ENCODE measurements around the gene SLC5A9.
"Not testable (repeated sequence)": the region's sequence is repeated elsewhere in the genome, so short reads cannot be mapped to it uniquely, and the experiment has no call there.

DNA sequence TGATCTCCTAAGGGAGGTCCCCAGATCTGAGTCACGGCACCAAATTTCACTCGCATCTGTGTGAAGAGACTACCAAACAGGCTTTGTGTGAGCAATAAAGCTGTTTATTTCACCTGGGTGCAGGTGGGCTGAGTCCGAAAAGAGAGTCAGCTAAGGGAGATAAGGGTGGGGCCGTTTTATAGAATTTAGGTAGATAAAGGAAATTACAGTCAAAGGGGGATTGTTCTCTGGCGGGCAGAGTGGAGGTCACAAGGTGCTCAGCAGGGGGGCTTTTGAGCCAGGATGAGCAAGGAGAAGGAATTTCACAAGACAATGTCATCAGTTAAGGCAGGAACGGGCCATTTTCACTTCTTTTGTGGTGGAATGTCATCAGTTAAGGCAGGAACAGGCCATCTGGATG is 8.2 kb upstream of the SLC5A9 start:
- TF ChIP-seq, protein P1, sequence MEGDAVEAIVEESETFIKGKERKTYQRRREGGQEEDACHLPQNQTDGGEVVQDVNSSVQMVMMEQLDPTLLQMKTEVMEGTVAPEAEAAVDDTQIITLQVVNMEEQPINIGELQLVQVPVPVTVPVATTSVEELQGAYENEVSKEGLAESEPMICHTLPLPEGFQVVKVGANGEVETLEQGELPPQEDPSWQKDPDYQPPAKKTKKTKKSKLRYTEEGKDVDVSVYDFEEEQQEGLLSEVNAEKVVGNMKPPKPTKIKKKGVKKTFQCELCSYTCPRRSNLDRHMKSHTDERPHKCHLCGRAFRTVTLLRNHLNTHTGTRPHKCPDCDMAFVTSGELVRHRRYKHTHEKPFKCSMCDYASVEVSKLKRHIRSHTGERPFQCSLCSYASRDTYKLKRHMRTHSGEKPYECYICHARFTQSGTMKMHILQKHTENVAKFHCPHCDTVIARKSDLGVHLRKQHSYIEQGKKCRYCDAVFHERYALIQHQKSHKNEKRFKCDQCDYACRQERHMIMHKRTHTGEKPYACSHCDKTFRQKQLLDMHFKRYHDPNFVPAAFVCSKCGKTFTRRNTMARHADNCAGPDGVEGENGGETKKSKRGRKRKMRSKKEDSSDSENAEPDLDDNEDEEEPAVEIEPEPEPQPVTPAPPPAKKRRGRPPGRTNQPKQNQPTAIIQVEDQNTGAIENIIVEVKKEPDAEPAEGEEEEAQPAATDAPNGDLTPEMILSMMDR (IDR thresholded peaks at IDR 0.05; ENCODE audit: low read depth, low read length), result not testable (repeated sequence)
- not testable (repeated sequence) for TF ChIP-seq EZH2phosphoT487 (IDR thresholded peaks at IDR 0.05; ENCODE audit: low read depth)

Measured in OCI-LY3 (cell line).